Stimulated activated CD8-positive, alpha-beta memory T cell treated with anti-CD3 and anti-CD28 coated beads, Interleukin-2, amount 100 ng/mL, for 1 hour (primary cell): ENCODE results near the gene FAM98B.

Source experiments
- DNase-seq, 2 donors: peaks; one replicate each; pipeline ENCODE4 v3.0.0-alpha.2; 2020; ENCODE audit warnings: low read depth in 2 of 2

FAM98B gene

GRCh38 chr15:38508647-38509046, 54.7 kb downstream of the FAM98B start:
- DNase-seq, result no peak

- DNase-seq, result no peak
These were observed 55.2 kb downstream of the FAM98B start for GRCh38 chr15:38509152-38509551.

DNA sequence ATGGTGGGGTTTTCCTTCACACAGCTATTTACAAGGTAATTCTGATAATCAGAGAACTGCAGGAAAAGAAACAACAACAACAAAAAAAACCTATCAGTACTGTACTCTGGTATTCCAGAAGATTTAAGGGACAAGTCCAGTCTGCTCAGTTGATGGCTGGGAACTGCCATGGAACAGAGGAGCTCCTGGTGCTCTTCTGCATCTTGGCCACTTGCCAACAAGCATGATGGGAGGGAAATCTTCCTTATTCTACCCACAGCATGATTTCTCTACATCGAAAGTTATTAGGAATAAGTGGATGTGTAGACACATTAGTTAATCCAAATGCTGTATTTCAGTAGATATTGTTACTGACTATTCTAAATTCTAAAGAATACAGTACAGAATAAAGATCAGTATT, 59.0 kb downstream of the FAM98B start:
- DNase-seq, result no peak

DNA sequence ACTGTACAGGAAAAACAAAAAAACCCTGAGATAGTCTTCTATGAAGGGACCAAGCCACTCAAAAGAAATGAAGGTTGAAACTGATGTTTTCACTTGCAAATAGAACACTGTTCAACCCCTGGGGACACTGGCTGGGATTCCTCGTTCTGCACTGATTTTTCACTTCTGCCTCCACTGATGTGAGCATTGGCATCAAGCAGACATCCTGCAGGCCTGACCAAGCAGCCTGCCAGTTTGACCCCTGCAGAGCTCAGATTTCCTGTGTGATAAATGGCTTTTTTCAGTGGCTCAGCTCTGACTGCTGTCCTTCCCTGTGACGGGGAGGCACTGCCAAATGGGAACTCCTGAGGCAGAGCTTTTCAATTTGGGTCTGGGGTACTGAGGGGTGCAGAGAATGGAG, 60.7 kb downstream of the FAM98B start:
- DNase-seq, result no peak

- DNase-seq, result no peak
These were observed 62.7 kb downstream of the FAM98B start for GRCh38 chr15:38516626-38517025.

- no peak for DNase-seq
These were observed 63.5 kb downstream of the FAM98B start for GRCh38 chr15:38517312-38517975.

DNA sequence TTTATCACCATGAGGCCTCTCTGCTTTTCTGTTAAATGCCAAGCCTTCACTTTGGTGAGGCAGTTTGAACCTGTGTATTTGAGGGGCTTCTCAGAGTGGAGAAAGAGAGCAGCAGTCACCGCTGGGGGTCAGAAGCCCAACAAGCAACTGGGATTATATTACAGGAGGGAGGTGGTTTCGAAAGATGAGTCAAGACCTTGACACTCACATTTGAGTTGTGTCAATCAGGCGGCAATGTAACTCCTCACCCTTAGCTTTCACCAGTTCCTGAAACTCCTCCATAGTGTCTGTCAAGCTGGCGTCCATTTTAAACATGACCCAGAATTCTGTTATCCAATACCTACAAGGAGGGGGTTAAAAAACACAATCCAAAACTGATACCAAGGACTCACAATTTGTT, 64.2 kb downstream of the FAM98B start:
- DNase-seq, result no peak

- no peak for DNase-seq
These were observed 66.1 kb downstream of the FAM98B start for GRCh38 chr15:38520035-38520434.

- DNase-seq, result no peak
These were observed 67.4 kb downstream of the FAM98B start for GRCh38 chr15:38521316-38521715.

- no peak for DNase-seq
These were observed 69.0 kb downstream of the FAM98B start for GRCh38 chr15:38522922-38523321.

DNA sequence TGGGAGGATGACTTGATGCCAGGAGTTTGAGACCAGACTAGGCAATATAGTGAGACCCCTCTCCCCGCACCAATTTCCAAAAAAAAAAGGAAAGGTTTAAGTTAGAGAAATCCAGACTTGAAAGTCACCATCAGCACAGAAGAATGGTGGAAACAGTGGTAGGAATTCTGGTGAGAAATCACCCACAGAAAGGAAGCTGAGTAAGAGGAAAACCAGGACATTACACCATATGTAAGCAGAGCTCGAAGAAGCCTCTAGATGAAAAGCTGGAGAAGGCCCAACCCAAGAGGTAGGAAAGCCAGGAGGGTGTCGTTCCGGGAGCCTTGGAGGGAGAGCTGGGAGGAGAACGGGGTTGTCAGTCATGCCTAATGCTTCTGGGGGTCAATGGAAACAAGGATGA, 70.2 kb downstream of the FAM98B start:
- DNase-seq, result no peak

- DNase-seq, result no peak
These were observed 71.6 kb downstream of the FAM98B start for GRCh38 chr15:38525489-38525888.

DNA sequence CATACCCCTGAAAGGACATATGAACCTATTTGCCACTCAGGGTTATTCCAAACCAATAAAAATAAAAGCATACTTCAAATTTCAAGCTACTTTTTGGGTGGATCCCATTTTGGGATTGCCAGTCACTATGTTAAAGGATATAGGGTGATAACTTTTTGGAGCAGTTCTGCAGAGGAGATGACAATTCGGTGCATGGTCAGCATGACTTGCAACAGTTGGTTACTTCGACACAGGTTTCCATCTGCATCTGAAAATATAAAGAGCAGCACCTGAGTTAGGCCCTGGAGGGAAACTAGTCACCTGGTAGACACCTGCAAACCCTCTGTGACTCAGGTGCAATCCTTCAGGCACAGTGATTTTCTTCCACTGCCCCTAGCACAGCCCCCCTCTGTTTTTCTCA, 72.2 kb downstream of the FAM98B start:
- DNase-seq, result no peak

DNA sequence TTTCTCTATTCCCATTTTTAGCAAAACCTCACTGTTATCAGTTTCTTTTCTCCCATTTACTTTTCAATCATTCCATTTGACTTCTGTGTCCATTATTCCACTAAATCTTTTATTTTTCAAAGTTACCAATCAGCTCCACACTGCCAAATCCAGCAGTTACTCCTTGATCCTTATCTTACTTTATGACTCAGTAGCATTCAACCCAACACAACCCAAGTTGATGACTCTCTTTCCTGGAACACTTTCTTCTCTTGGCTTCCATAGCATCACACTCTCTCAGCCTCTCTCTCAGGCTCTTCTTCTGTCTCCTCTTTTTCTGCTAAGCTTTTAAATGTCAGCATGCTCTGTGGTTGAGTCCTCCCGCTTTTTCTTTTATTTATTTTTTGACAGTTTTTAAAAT, 74.4 kb downstream of the FAM98B start:
- no peak for DNase-seq

- no peak for DNase-seq
These were observed 76.2 kb downstream of the FAM98B start for GRCh38 chr15:38530113-38530512.

GRCh38 chr15:38531509-38531908, 77.6 kb downstream of the FAM98B start:
- DNase-seq, result no peak

GRCh38 chr15:38532728-38533127, 78.8 kb downstream of the FAM98B start:
- DNase-seq, result no peak

- no peak for DNase-seq
These were observed 79.5 kb downstream of the FAM98B start for GRCh38 chr15:38533416-38533915.

DNA sequence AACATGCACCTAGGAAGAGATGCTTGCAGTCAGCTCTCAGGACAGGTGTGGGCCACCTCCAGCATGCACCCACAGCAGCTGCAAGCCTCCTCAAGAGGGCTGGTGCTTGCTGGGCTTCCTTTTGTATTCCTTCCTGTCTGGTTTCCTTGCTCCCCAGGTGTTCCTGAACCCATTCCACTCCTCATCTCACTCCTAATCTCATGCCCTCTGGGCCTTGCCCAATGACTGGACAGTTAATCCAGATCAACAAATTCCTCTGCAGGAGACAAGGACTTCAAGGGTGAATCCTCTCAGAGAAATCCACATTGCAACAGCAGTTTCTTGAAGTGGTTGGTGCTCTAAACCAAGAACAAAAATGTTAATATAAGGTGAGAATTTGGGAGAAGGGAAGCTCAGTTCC, 80.0 kb downstream of the FAM98B start:
- no peak for DNase-seq

DNA sequence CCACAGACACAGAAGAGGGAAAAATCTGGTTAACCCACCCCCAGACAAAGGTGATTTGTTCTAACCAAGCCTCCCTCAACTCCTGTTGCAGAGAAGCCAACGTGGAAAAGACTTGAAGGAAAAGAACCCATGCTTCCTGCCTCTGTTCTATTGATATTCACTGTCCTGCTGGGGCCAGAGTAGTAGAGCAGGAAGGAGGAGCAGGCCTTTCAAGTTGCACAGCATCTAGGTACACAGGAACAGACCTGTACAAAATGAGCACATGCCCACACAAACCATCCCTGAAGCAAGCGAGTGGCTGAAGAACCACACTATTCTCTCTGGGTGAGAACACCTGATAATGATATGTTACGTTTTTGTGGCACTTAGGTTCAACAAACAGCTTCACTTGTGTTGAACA, 80.8 kb downstream of the FAM98B start:
- no peak for DNase-seq

DNA sequence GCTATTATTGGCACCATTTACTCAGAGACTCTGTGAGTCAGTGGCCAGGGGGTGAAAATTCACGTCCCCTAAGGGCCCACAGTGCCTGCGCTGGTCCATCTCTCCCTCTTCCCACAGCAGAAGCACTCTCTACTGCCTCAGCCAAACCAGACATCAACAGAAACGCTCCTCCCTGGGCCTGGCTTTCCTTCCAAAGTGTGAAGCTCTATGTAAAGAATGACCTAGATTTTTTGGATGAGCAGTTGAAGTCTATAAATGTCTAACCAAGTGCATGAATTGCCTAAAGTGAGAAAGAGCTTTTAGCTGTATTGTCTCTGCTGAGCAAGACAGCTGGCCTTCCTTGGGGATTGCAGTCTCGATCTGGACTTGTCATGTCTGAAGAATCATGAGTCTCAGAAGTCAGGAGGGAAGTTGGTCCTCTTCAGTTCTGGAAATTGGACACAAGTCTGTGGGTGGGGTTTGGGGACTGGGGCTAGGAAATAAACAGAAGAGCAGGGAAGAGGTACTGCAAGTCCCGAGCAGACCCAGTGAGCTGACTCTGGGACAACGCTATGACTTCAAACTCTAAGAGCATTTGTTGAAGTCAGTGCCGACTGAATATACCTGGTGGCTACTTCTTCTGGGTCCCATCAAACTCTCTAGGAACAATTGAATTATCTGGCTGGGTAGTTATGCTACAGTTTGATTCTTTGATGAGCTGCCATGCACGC, 81.7 kb downstream of the FAM98B start:
- DNase-seq, result no peak

DNA sequence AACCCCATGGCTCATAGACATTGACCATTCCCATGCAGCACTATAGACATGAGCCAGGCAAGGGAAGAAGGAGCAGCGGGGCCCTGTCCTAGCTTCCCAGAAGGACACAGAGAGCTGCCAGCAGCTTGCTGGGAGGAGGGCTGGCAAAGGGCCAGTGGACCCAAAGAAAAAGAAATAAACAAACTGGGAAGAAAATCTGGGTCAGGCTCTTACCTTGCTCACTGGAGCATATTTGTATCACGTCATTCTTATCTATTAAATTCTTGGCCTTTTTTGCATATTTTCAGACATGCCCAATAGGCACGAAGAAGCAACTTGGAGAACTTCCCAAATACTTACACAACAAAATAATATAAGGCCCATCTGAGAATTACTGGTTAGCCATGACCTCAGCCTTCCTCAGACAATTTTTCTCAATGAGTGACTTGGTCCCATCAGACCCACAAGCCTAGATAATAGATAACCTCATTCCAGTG, 82.3 kb downstream of the FAM98B start:
- no peak for DNase-seq
